ENCODE results near the gene ZNF552. TPM values are rescaled to one million over a fixed set of nuclear protein-coding genes. Genes with fewer than 3 reads are reported as not detected.
"Not testable (repeated sequence)": the region's sequence is repeated elsewhere in the genome, so short reads cannot be mapped to it uniquely, and the experiment has no call there.

The ZNF552 gene
- total and polyA plus RNA-seq, 2 of the 4 experiments (the other 2 are of a cell fraction): 2.8 to 4.7 TPM

- Histone ChIP-seq H2BK15ac (ENCODE audit: low read depth, low read length) (no peak overlapping the region), H4K5ac (ENCODE audit: low read depth, low read length) (no peak overlapping the region), H3K4ac (ENCODE audit: low read depth, low read length) (no peak overlapping the region), H3K23ac (ENCODE audit: low read depth, low read length) (no peak overlapping the region), H3K27ac (ENCODE audit: insufficient read depth, low read length) (no peak overlapping the region), H2BK5ac (ENCODE audit: low read depth, low read length, poor library complexity, severe bottlenecking) (no peak overlapping the region), H3K56ac (ENCODE audit: extremely low read depth, insufficient read depth, low read length) (no peak overlapping the region), H4K8ac (ENCODE audit: low read depth in 2 of 2, low read length in 2 of 2) (no peak overlapping the region), H3K4me3 (ENCODE audit: insufficient read depth, low read depth, low read length) (no peak overlapping the region), H3K9me3 (ENCODE audit: control insufficient read depth, insufficient read depth, low read length) (no peaks in the 10 kb centered on the region), H2AK9ac (replicated peaks; ENCODE audit: low read depth, low read length, poor library complexity) (no peak overlapping the region), H4K20me1 (ENCODE audit: insufficient read depth, low read length) (no peaks in the 10 kb centered on the region), H4K91ac (ENCODE audit: insufficient read depth, low read depth, low read length) (no peak overlapping the region), H3K36me3 (ENCODE audit: control insufficient read depth, insufficient read depth, low read length) (peaks cover 15% of the 10 kb centered on the region), H2BK120ac (ENCODE audit: low read depth, low read length) (no peak overlapping the region), H3K9me1 (ENCODE audit: insufficient read depth, low read length) (no peaks in the 10 kb centered on the region), H2AFZ (replicated peaks; ENCODE audit: low read length, poor library complexity) (no peak overlapping the region), H3K79me1 (ENCODE audit: low read depth in 1 of 2, low read length in 2 of 2) (peaks cover 19 to 52% of the 10 kb centered on the region in 2 experiments), H3K4me2 (ENCODE audit: low read depth, low read length) (no peak overlapping the region), H3K9ac (ENCODE audit: low read depth, low read length) (no peak overlapping the region), H3K18ac (ENCODE audit: low read depth, low read length) (no peak overlapping the region), H2BK20ac (ENCODE audit: low read depth, low read length) (no peak overlapping the region), H2AK5ac (ENCODE audit: low read depth, low read length) (no peak overlapping the region), H3K4me1 (ENCODE audit: control insufficient read depth, insufficient read depth, low read length) (peaks cover 2% of the 10 kb centered on the region; the same call in 1 of the 2 replicates), H3K14ac (replicated peaks; ENCODE audit: low read depth, low read length) (no peak overlapping the region), H3K27me3 (ENCODE audit: control insufficient read depth, insufficient read depth, low read length) (no peaks in the 10 kb centered on the region)
- no peak for DNase-seq
- dilution Hi-C loops (cut with HindIII; ENCODE audit: low sequenced_read_pairs, unreplicated experiment) (no loop called here), intact Hi-C loops (cut with micrococcal nuclease) (no loop called here), in situ Hi-C loops (cut with MboI; ENCODE audit: low sequenced_read_pairs) (no loop called here)
- no CpG with 5 or more reads among the region's 3 CpGs for WGBS, 2 experiments (ENCODE audit: extremely low coverage in 2 of 2, insufficient read length in 1 of 2)
- POLR2A ChIA-PET (ENCODE audit: unreplicated experiment): no interaction called here
- CTCF ChIA-PET: interaction anchor here (0.7 kb wide), 1 partner anchor 10 kb away, joined by 3 read pairs; no protein-coding TSS in a partner anchor
- no peak for ATAC-seq (ENCODE audit: low read depth)
- TF ChIP-seq RFX5 (IDR thresholded peaks at IDR 0.05; ENCODE audit: low read depth, low read length): no peak
- TF ChIP-seq CEBPB (IDR thresholded peaks at IDR 0.05; ENCODE audit: low read depth, low read length): no peak
- TF ChIP-seq, protein P1, sequence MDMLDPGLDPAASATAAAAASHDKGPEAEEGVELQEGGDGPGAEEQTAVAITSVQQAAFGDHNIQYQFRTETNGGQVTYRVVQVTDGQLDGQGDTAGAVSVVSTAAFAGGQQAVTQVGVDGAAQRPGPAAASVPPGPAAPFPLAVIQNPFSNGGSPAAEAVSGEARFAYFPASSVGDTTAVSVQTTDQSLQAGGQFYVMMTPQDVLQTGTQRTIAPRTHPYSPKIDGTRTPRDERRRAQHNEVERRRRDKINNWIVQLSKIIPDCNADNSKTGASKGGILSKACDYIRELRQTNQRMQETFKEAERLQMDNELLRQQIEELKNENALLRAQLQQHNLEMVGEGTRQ (IDR thresholded peaks at IDR 0.05; ENCODE audit: low read depth, low read length): no peak
- BruUV-seq (replicated peaks): no TSS peak
Measured at GRCh38 chr19:57812226-57812625, 2.5 kb downstream of the ZNF552 start.

GRCh38 chr19:57810410-57811295, 4.1 kb downstream of the ZNF552 start:
- H3K23ac ChIP-seq (ENCODE audit: low read depth, low read length); H3K4ac ChIP-seq (ENCODE audit: low read depth, low read length); CTCF ChIA-PET; BruUV-seq (replicated peaks); DNase-seq; in situ Hi-C loops (cut with MboI; ENCODE audit: low sequenced_read_pairs); H3K4me3 ChIP-seq (ENCODE audit: insufficient read depth, low read depth, low read length); intact Hi-C loops (cut with micrococcal nuclease); H3K14ac ChIP-seq (replicated peaks; ENCODE audit: low read depth, low read length); H2BK120ac ChIP-seq (ENCODE audit: low read depth, low read length); H3K4me2 ChIP-seq (ENCODE audit: low read depth, low read length); H4K20me1 ChIP-seq (ENCODE audit: insufficient read depth, low read length); H2BK15ac ChIP-seq (ENCODE audit: low read depth, low read length); ATAC-seq (ENCODE audit: low read depth); H3K9me1 ChIP-seq (ENCODE audit: insufficient read depth, low read length); H4K5ac ChIP-seq (ENCODE audit: low read depth, low read length); H3K27ac ChIP-seq (ENCODE audit: insufficient read depth, low read length); H4K8ac ChIP-seq (ENCODE audit: low read depth in 2 of 2, low read length in 2 of 2); H3K27me3 ChIP-seq (ENCODE audit: control insufficient read depth, insufficient read depth, low read length); H2BK20ac ChIP-seq (ENCODE audit: low read depth, low read length); H3K56ac ChIP-seq (ENCODE audit: extremely low read depth, insufficient read depth, low read length); dilution Hi-C loops (cut with HindIII; ENCODE audit: low sequenced_read_pairs, unreplicated experiment); H2BK5ac ChIP-seq (ENCODE audit: low read depth, low read length, poor library complexity, severe bottlenecking); H2AK9ac ChIP-seq (replicated peaks; ENCODE audit: low read depth, low read length, poor library complexity); H2AFZ ChIP-seq (replicated peaks; ENCODE audit: low read length, poor library complexity); H4K91ac ChIP-seq (ENCODE audit: insufficient read depth, low read depth, low read length); H3K18ac ChIP-seq (ENCODE audit: low read depth, low read length); POLR2A ChIA-PET (ENCODE audit: unreplicated experiment); H3K9me3 ChIP-seq (ENCODE audit: control insufficient read depth, insufficient read depth, low read length); H3K4me1 ChIP-seq (ENCODE audit: control insufficient read depth, insufficient read depth, low read length); H2AK5ac ChIP-seq (ENCODE audit: low read depth, low read length); H3K9ac ChIP-seq (ENCODE audit: low read depth, low read length): not testable (repeated sequence)
- peaks cover 24 to 54% of the 10 kb centered on the region in 2 experiments for H3K79me1 ChIP-seq (ENCODE audit: low read depth in 1 of 2, low read length in 2 of 2)
- peaks cover 15% of the 10 kb centered on the region for H3K36me3 ChIP-seq (ENCODE audit: control insufficient read depth, insufficient read depth, low read length)
- WGBS, 2 experiments (ENCODE audit: extremely low coverage in 2 of 2, insufficient read length in 1 of 2): no CpG with 5 or more reads among the region's 17 CpGs

All from IMR-90 (cell line).